Esophagus (tissue), 2 donors: Measurements from ENCODE around the gene ACTN1. TPM values are rescaled to one million over a fixed set of nuclear protein-coding genes. Genes with fewer than 3 reads are reported as not detected.

Source experiments
- H3K27ac ChIP-seq, 2 donors: one replicate each; pipeline ENCODE4 v1.5.1; 2013; ENCODE audit warnings: low read depth in 2 of 2, mild to moderate bottlenecking in 2 of 2, inconsistent platforms in 1 of 2, low read length in 1 of 2, moderate library complexity in 1 of 2
- H3K27me3 ChIP-seq, 2 donors: one replicate each; pipeline ENCODE4 v1.6.1; 2013; ENCODE audit warnings: low read length in 2 of 2, control low read depth in 1 of 2, mild to moderate bottlenecking in 1 of 2; ENCODE audit not compliant: insufficient read depth in 2 of 2, control insufficient read depth in 1 of 2
- H3K36me3 ChIP-seq, 2 donors: one replicate each; pipeline ENCODE4 v1.6.1; 2013; ENCODE audit warnings: low read length in 1 of 2; ENCODE audit not compliant: control insufficient read depth in 2 of 2, insufficient read depth in 2 of 2
- H3K4me1 ChIP-seq, 2 donors: one replicate each; pipeline ENCODE4 v1.6.1; 2013; ENCODE audit warnings: low read length in 1 of 2; ENCODE audit not compliant: control insufficient read depth in 2 of 2, insufficient read depth in 2 of 2
- H3K4me3 ChIP-seq, 2 donors: one replicate each; pipeline ENCODE4 v1.5.1; 2013; ENCODE audit warnings: low read length in 2 of 2, mild to moderate bottlenecking in 2 of 2, low read depth in 1 of 2, moderate library complexity in 1 of 2
- H3K9me3 ChIP-seq, 2 donors: one replicate each; pipeline ENCODE4 v1.6.1; 2013; ENCODE audit warnings: mild to moderate bottlenecking in 2 of 2, low read depth in 1 of 2, low read length in 1 of 2, moderate library complexity in 1 of 2; ENCODE audit not compliant: control insufficient read depth in 2 of 2, insufficient read depth in 1 of 2
- WGBS, 2 donors: extraction: QIAGEN DNeasy Blood & Tissue Kit; methylation state at CpG; one replicate each; pipeline ENCODE4 v1.1.7; 2013; 5-methylcytosine and 5-hydroxymethylcytosine counted together
- polyA plus RNA-seq, 2 donors: library from polyadenylated mRNA; stranded (reverse); fragments of 200-250 nt; gene quantifications; one replicate each; pipeline ENCODE4 v1.2.3, GENCODE V29; 2013
- donor health status: healthy with polysubstance abuse.
- donor health status: Bipolar disorder and iron deficiency.

The ACTN1 gene
- polyA plus RNA-seq, 2 donors, result 37.4 to 98.2 TPM

DNA sequence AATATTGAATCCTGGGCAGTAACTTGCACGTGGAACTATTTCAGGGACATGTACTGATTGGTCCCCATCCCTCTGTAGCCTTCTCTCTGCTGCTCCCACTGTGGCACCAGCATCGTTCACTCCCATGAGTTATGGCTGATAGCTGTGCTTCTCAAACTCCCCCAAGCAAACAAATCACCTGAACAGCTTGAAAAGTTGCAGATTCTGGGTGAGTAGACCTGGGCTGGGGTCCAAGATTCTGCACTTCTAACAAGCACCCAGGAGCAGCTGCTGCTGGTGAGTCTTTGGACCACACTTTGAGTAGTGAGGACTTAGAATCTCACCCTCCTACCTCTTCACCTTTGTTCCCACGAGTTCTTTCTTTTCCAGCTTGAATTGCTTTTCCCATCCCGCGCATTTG, 136.8 kb downstream of the ACTN1 start:
- H3K27me3 ChIP-seq, result no peaks in the 10 kb centered on the region
- H3K27ac ChIP-seq, result no peak overlapping the region
- H3K9me3 ChIP-seq, result peaks cover 0 to 2% of the 10 kb centered on the region in 2 donors
- WGBS, 2 donors, result 48 to 71% methylated on average over 5 of the region's 5 CpGs
- no peak overlapping the region for H3K4me3 ChIP-seq
- H3K36me3 ChIP-seq, result no peaks in the 10 kb centered on the region
- peaks cover 3 to 7% of the 10 kb centered on the region in 2 donors for H3K4me1 ChIP-seq

- Histone ChIP-seq H3K9me3 (peaks cover 0 to 2% of the 10 kb centered on the region in 2 donors), H3K4me3 (no peak overlapping the region), H3K4me1 (peaks cover 3 to 7% of the 10 kb centered on the region in 2 donors), H3K36me3 (no peaks in the 10 kb centered on the region), H3K27ac (no peak overlapping the region), H3K27me3 (no peaks in the 10 kb centered on the region)
- 47 to 50% methylated on average over 6 of the region's 6 CpGs for WGBS, 2 donors
Measured at GRCh38 chr14:68841016-68841809, 137.9 kb downstream of the ACTN1 start.

DNA sequence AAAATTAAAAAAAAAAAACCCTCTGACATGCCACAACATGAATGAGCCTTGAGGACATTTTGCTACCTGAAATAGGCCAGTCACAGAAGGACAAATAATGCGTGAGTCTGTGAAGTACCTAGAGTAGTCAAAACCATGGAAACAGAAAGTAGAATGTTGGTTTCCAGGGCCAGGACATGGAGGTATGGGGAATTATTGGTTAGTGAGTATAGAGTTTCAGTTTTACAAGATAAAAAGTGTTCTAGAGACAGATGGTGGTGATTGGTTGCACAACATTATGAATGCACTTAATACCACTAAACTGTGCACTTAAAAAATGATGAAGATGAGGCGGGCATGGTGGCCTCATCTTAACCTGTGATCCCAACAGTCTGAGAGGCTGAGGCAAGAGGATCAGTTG, 138.6 kb downstream of the ACTN1 start:
- peaks cover 0 to 2% of the 10 kb centered on the region in 2 donors for H3K9me3 ChIP-seq
- no peaks in the 10 kb centered on the region for H3K27me3 ChIP-seq
- 86 to 91% methylated on average over 2 of the region's 2 CpGs for WGBS, 2 donors
- H3K36me3 ChIP-seq, result no peaks in the 10 kb centered on the region
- H3K27ac ChIP-seq, result no peak overlapping the region
- peaks cover 3 to 7% of the 10 kb centered on the region in 2 donors for H3K4me1 ChIP-seq
- H3K4me3 ChIP-seq, result no peak overlapping the region

DNA sequence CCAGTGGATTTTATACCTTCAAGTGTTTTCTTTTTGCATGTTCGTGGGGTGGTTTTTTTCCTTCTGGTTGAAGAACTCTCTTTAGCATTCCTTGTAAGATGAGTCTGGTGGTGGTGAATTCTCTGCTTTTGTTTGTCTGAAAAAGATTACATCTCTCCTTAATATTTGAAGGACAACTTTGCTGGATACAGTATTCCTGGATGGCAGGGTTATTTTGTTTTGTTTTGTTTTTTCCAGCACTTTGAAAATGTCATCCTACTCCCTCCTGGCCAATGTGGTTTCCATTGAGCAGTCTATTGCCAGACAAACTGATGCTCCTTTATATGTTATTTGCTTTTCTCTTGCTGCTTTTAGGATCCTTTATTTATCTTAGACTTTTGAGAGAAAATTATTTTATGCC, 143.0 kb downstream of the ACTN1 start:
- no peaks in the 10 kb centered on the region for H3K36me3 ChIP-seq
- H3K4me3 ChIP-seq, result no peak overlapping the region
- peaks cover 0 to 2% of the 10 kb centered on the region in 2 donors for H3K9me3 ChIP-seq
- H3K4me1 ChIP-seq, result no peaks in the 10 kb centered on the region
- WGBS, 2 donors, result 51 to 88% methylated on average over 1 of the region's 1 CpG
- H3K27ac ChIP-seq, result no peak overlapping the region
- no peaks in the 10 kb centered on the region for H3K27me3 ChIP-seq

- H3K27me3 ChIP-seq, result no peaks in the 10 kb centered on the region
- peaks cover 0 to 2% of the 10 kb centered on the region in 2 donors for H3K9me3 ChIP-seq
- WGBS, 2 donors, result 75 to 81% methylated on average over 6 of the region's 6 CpGs
- H3K4me3 ChIP-seq, result no peak overlapping the region
- no peaks in the 10 kb centered on the region for H3K4me1 ChIP-seq
- no peaks in the 10 kb centered on the region for H3K36me3 ChIP-seq
- no peak overlapping the region for H3K27ac ChIP-seq
Measured at GRCh38 chr14:68834816-68835215, 144.3 kb downstream of the ACTN1 start.

GRCh38 chr14:68828698-68829097, 150.4 kb downstream of the ACTN1 start:
- H3K9me3 ChIP-seq, result no peaks in the 10 kb centered on the region
- H3K36me3 ChIP-seq, result no peaks in the 10 kb centered on the region
- no peak overlapping the region for H3K4me3 ChIP-seq
- no peaks in the 10 kb centered on the region for H3K27me3 ChIP-seq
- H3K27ac ChIP-seq, result no peak overlapping the region
- peaks cover 0 to 4% of the 10 kb centered on the region in 2 donors for H3K4me1 ChIP-seq

GRCh38 chr14:68825729-68826128, 153.4 kb downstream of the ACTN1 start:
- WGBS, 2 donors, result 80 to 94% methylated on average over 3 of the region's 3 CpGs
- Histone ChIP-seq H3K4me3 (no peak overlapping the region), H3K9me3 (no peaks in the 10 kb centered on the region), H3K27me3 (no peaks in the 10 kb centered on the region), H3K36me3 (no peaks in the 10 kb centered on the region), H3K27ac (no peak overlapping the region), H3K4me1 (peaks cover 8 to 18% of the 10 kb centered on the region in 2 donors)

DNA sequence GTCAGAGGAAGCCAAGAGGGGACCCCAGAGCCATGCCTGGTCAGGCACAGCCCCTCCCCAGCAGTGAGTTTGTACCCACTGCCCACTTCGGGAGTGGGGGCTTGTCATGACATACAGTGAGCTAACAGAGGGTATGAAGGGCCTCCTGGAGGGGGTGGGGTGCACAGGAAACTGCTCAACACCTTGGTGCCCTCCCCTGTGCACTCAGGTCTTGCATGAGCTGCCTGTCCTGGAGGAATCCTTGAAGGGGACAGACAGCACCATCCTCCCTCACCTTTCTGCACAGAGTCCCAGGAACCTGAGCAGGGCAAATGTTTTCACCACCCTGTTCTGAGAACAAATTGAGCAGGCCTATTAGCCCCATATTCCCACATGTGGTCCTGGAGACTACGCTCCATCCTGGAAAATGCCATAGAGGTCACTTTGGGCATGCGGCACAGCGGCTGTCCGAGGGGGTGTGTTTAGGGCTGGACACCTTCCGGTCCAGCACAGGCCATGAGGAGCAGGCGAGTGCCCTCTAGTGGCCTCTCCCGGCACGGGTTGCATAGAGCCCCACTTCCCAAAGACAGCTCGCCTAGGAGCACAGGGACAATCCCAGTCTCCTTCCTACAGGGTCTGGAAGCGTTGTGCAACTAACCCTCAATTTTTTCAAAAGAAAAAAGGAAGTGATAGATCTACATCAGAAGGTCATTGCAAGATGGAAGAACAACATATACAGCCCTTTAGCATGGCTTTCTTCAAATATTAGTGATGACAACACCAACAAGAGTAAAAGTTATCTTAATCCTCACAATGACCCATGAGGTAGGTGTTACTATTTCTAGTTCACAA, 154.4 kb downstream of the ACTN1 start:
- Histone ChIP-seq H3K4me1 (peaks cover 8 to 23% of the 10 kb centered on the region in 2 donors), H3K4me3 (no peak overlapping the region)
- 38 to 46% methylated on average over 11 of the region's 11 CpGs for WGBS, 2 donors

GRCh38 chr14:68824207-68824516, 154.9 kb downstream of the ACTN1 start:
- no peaks in the 10 kb centered on the region for H3K36me3 ChIP-seq
- 98 to 100% methylated on average over 1 of the region's 1 CpG for WGBS, 2 donors
- H3K27me3 ChIP-seq, result no peaks in the 10 kb centered on the region
- H3K4me3 ChIP-seq, result no peak overlapping the region
- no peaks in the 10 kb centered on the region for H3K9me3 ChIP-seq
- H3K27ac ChIP-seq, result no peak overlapping the region
- peaks cover 8 to 23% of the 10 kb centered on the region in 2 donors for H3K4me1 ChIP-seq

More for the DNA sequence above, 154.4 kb downstream of the ACTN1 start:
- Histone ChIP-seq H3K27me3 (no peaks in the 10 kb centered on the region), H3K9me3 (no peaks in the 10 kb centered on the region), H3K27ac (no peak overlapping the region), H3K36me3 (no peaks in the 10 kb centered on the region)
